Fibroblast of lung (primary cell): ENCODE results near the gene TGM2.

ENCODE experiments used
- EZH2 ChIP-seq: IDR thresholded peaks from 2 replicates; pipeline ENCODE4 v1.5.1; 2012; ENCODE audit warnings: low read length, control low read depth, mild to moderate bottlenecking; ENCODE audit errors: missing control alignments
- TF ChIP-seq, protein P1 (sequence below), 2 donors: IDR thresholded peaks in 1 of 2; conservative IDR thresholded peaks in 1 of 2; 1 replicate in 1 of 2; 2 replicates in 1 of 2; pipeline ENCODE4 v1.5.1; 2011 to 2012; ENCODE audit warnings: low read length in 2 of 2, control low read depth in 1 of 2, inconsistent platforms in 1 of 2, low read depth in 1 of 2, mild to moderate bottlenecking in 1 of 2

- TF ChIP-seq, protein P1, sequence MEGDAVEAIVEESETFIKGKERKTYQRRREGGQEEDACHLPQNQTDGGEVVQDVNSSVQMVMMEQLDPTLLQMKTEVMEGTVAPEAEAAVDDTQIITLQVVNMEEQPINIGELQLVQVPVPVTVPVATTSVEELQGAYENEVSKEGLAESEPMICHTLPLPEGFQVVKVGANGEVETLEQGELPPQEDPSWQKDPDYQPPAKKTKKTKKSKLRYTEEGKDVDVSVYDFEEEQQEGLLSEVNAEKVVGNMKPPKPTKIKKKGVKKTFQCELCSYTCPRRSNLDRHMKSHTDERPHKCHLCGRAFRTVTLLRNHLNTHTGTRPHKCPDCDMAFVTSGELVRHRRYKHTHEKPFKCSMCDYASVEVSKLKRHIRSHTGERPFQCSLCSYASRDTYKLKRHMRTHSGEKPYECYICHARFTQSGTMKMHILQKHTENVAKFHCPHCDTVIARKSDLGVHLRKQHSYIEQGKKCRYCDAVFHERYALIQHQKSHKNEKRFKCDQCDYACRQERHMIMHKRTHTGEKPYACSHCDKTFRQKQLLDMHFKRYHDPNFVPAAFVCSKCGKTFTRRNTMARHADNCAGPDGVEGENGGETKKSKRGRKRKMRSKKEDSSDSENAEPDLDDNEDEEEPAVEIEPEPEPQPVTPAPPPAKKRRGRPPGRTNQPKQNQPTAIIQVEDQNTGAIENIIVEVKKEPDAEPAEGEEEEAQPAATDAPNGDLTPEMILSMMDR (conservative IDR thresholded peaks at IDR 0.05 in 1 of 2, IDR thresholded peaks at IDR 0.05 in 1 of 2; ENCODE audit: low read depth in 1 of 2, low read length in 2 of 2): no peak
- no peak for TF ChIP-seq EZH2
Measured at GRCh38 chr20:38150335-38151170, 14.5 kb downstream of the TGM2 start.
